Testis (tissue), 3 donors: ENCODE results near the gene RTL10. TPM values are rescaled to one million over a fixed set of nuclear protein-coding genes. Genes with fewer than 3 reads are reported as not detected.

Experiments
- DNase-seq: peaks from one replicate; pipeline ENCODE4 v3.0.0-alpha.2; 2019
- H3K27ac ChIP-seq, 2 donors: fragments of 200-600 bp; sonication (generic); one replicate each; pipeline ENCODE4 v1.5.1; 2019
- H3K27me3 ChIP-seq: fragments of 200-600 bp; sonication (generic); one replicate; pipeline ENCODE4 v1.5.1; 2019
- H3K36me3 ChIP-seq: fragments of 200-600 bp; sonication (generic); one replicate; pipeline ENCODE4 v1.5.1; 2017; ENCODE audit warnings: low read depth; ENCODE audit errors: missing control alignments
- H3K4me1 ChIP-seq: fragments of 200-600 bp; sonication (generic); one replicate; pipeline ENCODE4 v1.5.1; 2019
- H3K4me3 ChIP-seq, 2 donors: fragments of 200-600 bp; sonication (generic); one replicate each; pipeline ENCODE4 v1.5.1; 2017 to 2019
- H3K9me3 ChIP-seq: fragments of 200-600 bp; sonication (generic); one replicate; pipeline ENCODE4 v1.5.1; 2017
- POLR2A ChIP-seq: fragments of 450-650 bp; IDR thresholded peaks from one replicate; pipeline ENCODE4 v1.6.1; 2017; ENCODE audit warnings: antibody characterized with exemption, mild to moderate bottlenecking, moderate library complexity
- WGBS, 2 donors: methylation state at CpG; one replicate each; pipeline ENCODE4 v1.1.5; 2018; 5-methylcytosine and 5-hydroxymethylcytosine counted together
- intact Hi-C: fragments of 100-400 bp; cut with DNase I; formaldehyde crosslinking; loops from one replicate; pipeline ENCODE4 v1.15.1; 2023; ENCODE audit warnings: low total_unique reads
- polyA plus RNA-seq: library from polyadenylated mRNA; stranded (reverse); fragments of 350-450 nt; fragmentation: Illumina TruSeq; extraction: RNeasy Lipid Tissue Mini Kit (QIAGEN cat#74804); gene quantifications from one replicate; pipeline ENCODE4 v1.2.3, GENCODE V29; 2014; ENCODE audit warnings: low read depth, low replicate concordance; ENCODE audit not compliant: insufficient read depth
- total RNA-seq, 2 donors: library from RNA; depleted of rRNA; stranded (reverse); fragments of >200 nt; gene quantifications; one replicate each; pipeline ENCODE4 v1.2.3, GENCODE V29; 2016
- TF ChIP-seq, protein P1 (sequence below), 3 experiments: fragments of 450-650 bp in 2 of 3; fragments of 200-600 bp in 1 of 3; sonication (generic) in 1 of 3; IDR thresholded peaks; one replicate each; pipeline ENCODE4 v1.5.1; 2016 to 2019; ENCODE audit warnings: antibody characterized with exemption in 3 of 3, mild to moderate bottlenecking in 2 of 3, moderate library complexity in 1 of 3

Gene RTL10
- total and polyA plus RNA-seq, 3 donors from 2014 or later, result 10.9 to 14.7 (median 11.0) TPM

- Histone ChIP-seq H3K4me3 (no peak overlapping the region), H3K36me3 (no peaks in the 10 kb centered on the region), H3K9me3 (no peaks in the 10 kb centered on the region), H3K27ac (no peak overlapping the region), H3K4me1 (peaks cover 8% of the 10 kb centered on the region), H3K27me3 (no peaks in the 10 kb centered on the region)
- WGBS, 2 donors, result 78 to 84% methylated on average over 6 to 7 of the region's 7 CpGs
- no peak for DNase-seq
- intact Hi-C loops, result no loop called here
- TF ChIP-seq, protein P1, sequence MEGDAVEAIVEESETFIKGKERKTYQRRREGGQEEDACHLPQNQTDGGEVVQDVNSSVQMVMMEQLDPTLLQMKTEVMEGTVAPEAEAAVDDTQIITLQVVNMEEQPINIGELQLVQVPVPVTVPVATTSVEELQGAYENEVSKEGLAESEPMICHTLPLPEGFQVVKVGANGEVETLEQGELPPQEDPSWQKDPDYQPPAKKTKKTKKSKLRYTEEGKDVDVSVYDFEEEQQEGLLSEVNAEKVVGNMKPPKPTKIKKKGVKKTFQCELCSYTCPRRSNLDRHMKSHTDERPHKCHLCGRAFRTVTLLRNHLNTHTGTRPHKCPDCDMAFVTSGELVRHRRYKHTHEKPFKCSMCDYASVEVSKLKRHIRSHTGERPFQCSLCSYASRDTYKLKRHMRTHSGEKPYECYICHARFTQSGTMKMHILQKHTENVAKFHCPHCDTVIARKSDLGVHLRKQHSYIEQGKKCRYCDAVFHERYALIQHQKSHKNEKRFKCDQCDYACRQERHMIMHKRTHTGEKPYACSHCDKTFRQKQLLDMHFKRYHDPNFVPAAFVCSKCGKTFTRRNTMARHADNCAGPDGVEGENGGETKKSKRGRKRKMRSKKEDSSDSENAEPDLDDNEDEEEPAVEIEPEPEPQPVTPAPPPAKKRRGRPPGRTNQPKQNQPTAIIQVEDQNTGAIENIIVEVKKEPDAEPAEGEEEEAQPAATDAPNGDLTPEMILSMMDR (IDR thresholded peaks at IDR 0.05), result no peak
- TF ChIP-seq POLR2A, result no peak
Observed at GRCh38 chr22:19848298-19849224, 6.1 kb downstream of the RTL10 start.

DNA sequence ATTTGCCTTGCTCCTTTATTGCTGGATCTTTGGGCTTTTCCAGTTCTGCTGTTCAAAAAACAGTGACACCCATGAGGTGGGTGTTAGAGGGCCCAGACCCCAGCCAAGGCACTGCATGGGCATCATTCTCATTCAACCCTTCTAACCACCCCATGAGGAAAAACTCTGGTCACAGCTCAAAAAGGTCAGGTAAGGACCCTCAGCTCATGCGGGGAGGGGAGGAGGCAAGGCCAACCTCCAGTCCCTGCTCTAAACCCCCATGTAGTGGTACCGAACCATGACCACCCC is 7.4 kb downstream of the RTL10 start:
- Histone ChIP-seq H3K4me3 (no peak overlapping the region), H3K4me1 (no peaks in the 10 kb centered on the region), H3K9me3 (no peaks in the 10 kb centered on the region), H3K36me3 (no peaks in the 10 kb centered on the region), H3K27ac (no peak overlapping the region), H3K27me3 (no peaks in the 10 kb centered on the region)
- 100% methylated on average over 2 of the region's 2 CpGs for WGBS, 2 donors
- DNase-seq, result no peak
- TF ChIP-seq POLR2A, result no peak
- TF ChIP-seq, protein P1 (IDR thresholded peaks at IDR 0.05), result no peak
- intact Hi-C loops, result no loop called here

DNA sequence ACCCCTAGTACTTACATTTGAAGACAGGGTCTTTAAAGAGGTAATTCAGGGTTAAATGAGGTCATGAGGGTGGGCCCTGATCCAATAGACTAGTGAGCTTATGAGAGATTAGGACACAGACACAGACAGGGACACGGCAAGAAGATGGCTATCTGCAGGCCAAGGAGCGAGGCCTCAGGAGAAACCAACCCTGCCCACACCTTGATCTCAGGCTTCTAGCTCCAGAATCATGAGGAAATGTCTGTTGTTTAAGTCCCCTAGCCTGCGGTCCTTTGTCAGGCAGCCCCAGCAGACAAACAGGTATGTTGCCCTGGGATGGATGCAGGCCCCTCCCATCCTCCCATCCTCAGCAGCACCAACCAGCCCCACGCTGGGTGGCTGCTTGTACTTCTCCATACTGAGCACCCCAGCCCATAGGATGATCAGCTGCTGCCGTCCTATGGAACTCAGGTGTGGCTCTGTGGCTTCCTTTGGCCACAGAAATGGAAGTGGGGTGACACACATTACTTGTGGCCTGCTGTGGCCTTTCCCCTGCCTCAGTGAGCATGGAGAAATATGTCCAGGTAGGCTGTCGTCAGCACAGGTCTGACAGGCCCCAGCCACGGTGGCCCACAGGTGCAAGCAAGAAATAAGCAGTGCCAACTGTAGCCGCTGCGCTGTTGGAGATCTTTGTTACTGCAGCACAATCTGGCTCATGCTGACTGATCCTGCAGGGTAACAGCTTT is 7.9 kb downstream of the RTL10 start:
- WGBS, 2 donors, result 85 to 91% methylated on average over 9 of the region's 9 CpGs
- H3K4me1 ChIP-seq, result no peaks in the 10 kb centered on the region
- H3K36me3 ChIP-seq, result no peaks in the 10 kb centered on the region
- TF ChIP-seq, protein P1 (IDR thresholded peaks at IDR 0.05), result no peak
- DNase-seq, result no peak
- intact Hi-C loops, result no loop called here
- no peak overlapping the region for H3K4me3 ChIP-seq
- H3K27ac ChIP-seq, result no peak overlapping the region
- no peaks in the 10 kb centered on the region for H3K27me3 ChIP-seq
- no peaks in the 10 kb centered on the region for H3K9me3 ChIP-seq

DNA sequence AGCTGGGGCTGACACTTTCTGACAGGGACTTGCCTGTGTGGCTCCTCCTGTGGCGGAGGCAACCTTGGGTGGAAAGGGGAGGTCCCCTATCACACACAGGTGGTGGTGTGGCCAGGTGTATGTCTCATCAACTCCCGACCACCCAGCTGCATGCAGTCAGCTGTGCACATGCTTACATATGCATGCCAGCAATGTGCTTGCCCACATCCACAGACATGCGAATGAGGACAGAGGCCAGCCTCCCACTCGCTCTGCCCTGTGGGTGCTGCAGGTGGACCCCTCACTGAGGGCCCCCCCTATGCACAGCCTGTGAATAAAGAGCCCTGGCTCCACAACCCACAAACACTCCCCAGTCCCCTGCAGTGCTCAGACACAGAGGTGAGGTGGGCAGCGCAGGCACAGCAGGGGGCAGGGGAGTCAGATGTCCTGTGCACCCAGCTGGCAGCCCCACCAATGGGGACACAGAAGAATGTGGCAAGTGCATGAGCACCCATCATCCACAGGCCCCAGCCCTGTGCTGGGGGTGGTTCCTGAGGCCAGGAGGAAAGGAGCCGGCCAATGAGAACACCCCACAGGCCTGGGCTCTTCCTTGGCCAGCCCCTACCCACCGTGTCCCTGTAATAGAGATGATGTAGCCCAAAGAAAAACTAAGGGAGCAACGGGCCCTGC is 9.5 kb downstream of the RTL10 start:
- Histone ChIP-seq H3K4me1 (no peaks in the 10 kb centered on the region), H3K36me3 (no peaks in the 10 kb centered on the region), H3K27me3 (no peaks in the 10 kb centered on the region), H3K9me3 (no peaks in the 10 kb centered on the region), H3K4me3 (no peak overlapping the region), H3K27ac (no peak overlapping the region)
- TF ChIP-seq POLR2A, result no peak
- TF ChIP-seq, protein P1 (IDR thresholded peaks at IDR 0.05), result no peak
- no peak for DNase-seq
- intact Hi-C loops, result no loop called here
- WGBS, 2 donors, result 78 to 86% methylated on average over 3 to 8 of the region's 8 CpGs
